Central memory CD8-positive, alpha-beta T cell (primary cell): ENCODE results near the gene KIAA2012.
"Not testable (repeated sequence)": the region's sequence is repeated elsewhere in the genome, so short reads cannot be mapped to it uniquely, and the experiment has no call there.

Experiments used
- ATAC-seq: fragments of 150-1000 bp; cut with Tn5 transposase; replicated peaks from 2 replicates; pipeline ENCODE4 v1.10.0; 2022; ENCODE audit warnings: mild to moderate bottlenecking, moderate FRiP score, moderate number of reproducible peaks; ENCODE audit not compliant: poor library complexity, severe bottlenecking; ENCODE audit errors: extremely low read depth
- DNase-seq, 2 donors: peaks; one replicate each; pipeline ENCODE4 v3.0.0; 2021; ENCODE audit warnings: low spot score in 2 of 2
- H3K27ac Mint-ChIP-seq: one replicate; pipeline ENCODE4 v1.8.0; 2022; ENCODE audit warnings: low read depth, mild to moderate bottlenecking, moderate library complexity, mixed read lengths
- H3K27me3 Mint-ChIP-seq: one replicate; pipeline ENCODE4 v1.8.0; 2022; ENCODE audit warnings: mixed read lengths
- H3K36me3 Mint-ChIP-seq: one replicate; pipeline ENCODE4 v1.8.0; 2022; ENCODE audit warnings: mild to moderate bottlenecking, moderate library complexity, mixed read lengths; ENCODE audit not compliant: insufficient read depth
- H3K4me1 Mint-ChIP-seq: one replicate; pipeline ENCODE4 v1.8.0; 2022; ENCODE audit warnings: mixed read lengths
- H3K4me3 Mint-ChIP-seq: one replicate; pipeline ENCODE4 v1.8.0; 2022; ENCODE audit warnings: mild to moderate bottlenecking, moderate library complexity, mixed read lengths
- H3K9me3 Mint-ChIP-seq: one replicate; pipeline ENCODE4 v1.8.0; 2022; ENCODE audit warnings: mixed read lengths

Gene KIAA2012

GRCh38 chr2:202221873-202222272, 148.8 kb downstream of the KIAA2012 start:
- no peak overlapping the region for H3K4me3 Mint-ChIP-seq
- no peak overlapping the region for H3K27ac Mint-ChIP-seq
- ATAC-seq (no peak), DNase-seq (no peak)
- H3K27me3 Mint-ChIP-seq = no peaks in the 10 kb centered on the region
- peaks cover 34% of the 10 kb centered on the region for H3K36me3 Mint-ChIP-seq
- H3K4me1 Mint-ChIP-seq = peaks cover 52% of the 10 kb centered on the region
- no peaks in the 10 kb centered on the region for H3K9me3 Mint-ChIP-seq

DNA sequence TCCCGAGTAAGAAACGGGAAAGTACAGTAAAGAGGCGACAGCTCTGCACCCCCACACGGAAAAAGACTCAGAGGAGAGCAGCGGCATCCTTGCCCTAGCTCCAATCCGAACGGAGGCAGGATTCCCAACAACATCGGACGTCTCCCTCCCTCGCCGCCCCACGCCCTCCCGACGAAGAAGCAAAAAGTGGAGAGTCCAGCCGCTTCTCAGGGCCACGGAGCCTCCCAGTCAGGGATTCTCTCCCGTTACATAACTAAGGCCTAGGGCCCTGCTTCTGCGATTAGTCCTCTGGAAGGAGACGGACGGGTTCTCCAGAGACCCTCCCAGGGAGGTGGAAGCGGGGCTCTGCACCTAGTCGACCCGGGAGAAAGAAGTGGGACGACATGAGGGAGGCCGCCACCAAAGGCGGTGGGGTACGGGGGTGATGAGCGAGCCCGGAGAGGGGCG, 164.8 kb downstream of the KIAA2012 start:
- ATAC-seq (peak; percentile 45), DNase-seq (peak in 1 of 2 donors; percentile 19)
- no peaks in the 10 kb centered on the region for H3K9me3 Mint-ChIP-seq
- peaks cover 37% of the 10 kb centered on the region for H3K4me1 Mint-ChIP-seq
- H3K27me3 Mint-ChIP-seq = no peaks in the 10 kb centered on the region
- peak overlapping the region; percentile 97 for H3K27ac Mint-ChIP-seq
- peaks cover 10% of the 10 kb centered on the region for H3K36me3 Mint-ChIP-seq
- peak overlapping the region; percentile 98 for H3K4me3 Mint-ChIP-seq

DNA sequence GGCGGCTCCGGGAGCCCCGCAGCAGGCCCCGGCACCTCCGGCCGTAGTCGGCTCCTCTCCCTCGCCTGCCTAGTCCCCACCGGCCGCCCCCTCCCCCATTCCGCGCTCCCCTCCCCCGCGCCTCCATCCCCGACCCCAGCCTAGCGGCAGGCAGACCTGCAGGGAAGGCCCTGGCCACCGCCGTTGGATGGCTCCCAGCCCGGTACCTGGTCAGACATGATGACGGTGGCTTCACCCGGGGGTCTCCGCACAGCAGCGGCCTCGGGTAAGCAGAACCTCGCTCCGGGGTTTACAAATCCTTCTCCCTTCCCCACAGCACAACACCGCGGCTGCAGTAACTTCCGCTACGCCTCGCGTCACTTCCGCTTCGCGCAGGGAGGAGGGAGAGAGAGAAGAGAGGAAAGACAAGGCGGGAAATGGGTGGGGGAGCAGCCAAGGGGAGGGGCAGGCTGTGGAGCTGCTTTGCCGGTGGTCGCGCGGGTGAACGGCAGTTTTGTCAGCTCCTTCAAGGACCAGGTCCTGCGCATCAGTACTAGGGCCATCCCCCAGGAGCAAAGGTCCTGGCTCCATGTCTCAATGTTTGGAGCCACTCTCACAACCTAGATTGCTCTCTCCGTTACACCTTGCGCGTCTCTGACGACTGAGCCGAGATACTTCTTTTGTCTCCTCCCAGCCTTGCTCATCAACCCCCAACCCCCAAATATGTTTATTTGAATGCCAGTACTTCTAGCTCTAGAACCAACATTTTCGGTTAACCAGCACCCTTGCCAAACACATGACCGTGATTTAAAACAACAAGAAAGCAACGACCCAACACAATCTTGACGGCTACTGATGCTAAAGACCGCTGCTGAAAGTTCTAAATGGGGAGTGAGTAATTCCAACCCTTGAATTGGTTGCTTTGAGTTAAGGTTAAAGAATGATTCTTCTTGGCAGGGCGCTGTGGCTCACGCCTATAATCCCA, 165.5 kb downstream of the KIAA2012 start, which contains the start of gene SUMO1:
Gene SUMO1 (minus strand): TSS at position 364 of the 964 bp plus-strand sequence. CDS start 146 bp downstream, at position 218.
- Mint-ChIP-seq H3K36me3 (peaks cover 10% of the 10 kb centered on the region), H3K27ac (peak within 1 kb of the TSS; percentile 97), H3K4me1 (peaks cover 32% of the 10 kb centered on the region), H3K27me3 (no peaks in the 10 kb centered on the region), H3K9me3 (no peaks in the 10 kb centered on the region), H3K4me3 (peak within 1 kb of the TSS; percentile 98)
- peak; percentile 93 for ATAC-seq
- DNase-seq = peak; percentile 82 to 85

- not testable (repeated sequence) for H3K36me3 Mint-ChIP-seq, ATAC-seq, H3K4me3 Mint-ChIP-seq, DNase-seq, H3K9me3 Mint-ChIP-seq, H3K27ac Mint-ChIP-seq, H3K4me1 Mint-ChIP-seq
- peaks cover 18% of the 10 kb centered on the region for H3K27me3 Mint-ChIP-seq
These were observed 174.7 kb downstream of the KIAA2012 start for GRCh38 chr2:202247710-202248109.

DNA sequence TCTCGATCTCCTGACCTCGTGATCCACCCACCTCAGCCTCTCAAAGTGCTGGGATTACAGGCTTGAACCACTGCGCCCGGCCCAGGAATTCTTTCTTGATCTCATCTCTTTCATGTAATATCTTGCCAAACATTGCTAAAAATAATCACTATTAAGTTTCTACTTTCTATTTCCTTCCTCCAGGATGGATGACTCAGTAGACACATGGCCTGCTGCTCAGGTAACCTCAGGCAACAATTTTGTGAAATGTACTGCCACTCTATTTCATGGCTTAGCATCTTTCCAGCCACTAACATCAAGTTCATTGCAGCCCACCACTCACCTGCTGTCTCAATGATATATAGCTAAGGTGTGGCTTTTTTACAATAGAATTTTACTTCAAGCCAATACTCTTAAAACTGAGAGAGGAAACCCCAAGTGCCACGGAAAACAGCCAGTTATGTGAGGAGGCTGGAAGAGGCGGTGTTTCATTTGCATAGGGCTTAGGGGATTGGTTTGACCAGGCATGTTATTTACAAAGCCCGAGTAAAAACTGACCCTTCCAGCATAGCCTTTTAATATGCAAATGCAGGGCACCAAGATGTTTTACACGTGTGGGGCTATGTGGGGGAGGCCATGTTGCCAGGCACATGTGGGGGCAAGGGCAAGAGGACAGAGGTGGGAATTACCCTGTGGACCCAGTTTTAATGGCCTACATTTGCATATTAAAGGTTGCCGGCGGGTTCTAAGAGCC, 176.6 kb downstream of the KIAA2012 start:
- Mint-ChIP-seq H3K27ac (no peak overlapping the region), H3K36me3 (no peaks in the 10 kb centered on the region), H3K4me3 (no peak overlapping the region), H3K4me1 (no peaks in the 10 kb centered on the region), H3K27me3 (peaks cover 18% of the 10 kb centered on the region), H3K9me3 (no peaks in the 10 kb centered on the region)
- ATAC-seq = no peak
- no peak for DNase-seq

DNA sequence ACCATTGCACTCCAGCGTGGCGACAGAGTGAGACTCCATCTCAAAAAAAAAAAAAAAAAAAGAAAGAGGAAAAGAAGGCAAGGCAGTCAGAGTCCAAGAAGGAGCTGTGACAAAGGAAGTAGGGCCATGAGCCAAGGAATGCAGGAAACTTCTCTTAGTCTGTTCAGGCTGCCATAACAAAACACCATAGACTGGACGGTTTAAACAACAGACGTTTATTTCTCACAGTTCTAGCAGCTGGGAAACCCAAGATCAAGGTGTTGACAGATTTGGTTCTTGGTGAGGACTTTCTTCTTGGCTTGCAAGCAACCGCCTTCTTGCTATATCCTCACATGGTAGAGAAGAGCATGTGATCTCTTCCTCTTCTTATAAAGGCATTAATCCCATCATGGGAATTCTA, 178.4 kb downstream of the KIAA2012 start:
- H3K36me3 Mint-ChIP-seq = peaks cover 2% of the 10 kb centered on the region

More for the DNA sequence above, 178.4 kb downstream of the KIAA2012 start:
- H3K4me1 Mint-ChIP-seq = no peaks in the 10 kb centered on the region
- H3K4me3 Mint-ChIP-seq = no peak overlapping the region
- H3K27me3 Mint-ChIP-seq = peaks cover 9% of the 10 kb centered on the region
- ATAC-seq (no peak), DNase-seq (no peak)
- no peak overlapping the region for H3K27ac Mint-ChIP-seq
- no peaks in the 10 kb centered on the region for H3K9me3 Mint-ChIP-seq
